ENCODE data around the gene GAD1. TPM values are rescaled to one million over a fixed set of nuclear protein-coding genes. Genes with fewer than 3 reads are reported as not detected.

Gene GAD1
- polyA plus RNA-seq, 1 donor = 0.83 TPM

- no peak for DNase-seq (ENCODE audit: low read depth)
Measured at GRCh38 chr2:170845343-170845742, 28.7 kb downstream of the GAD1 start.

GRCh38 chr2:170846314-170846713 is 29.6 kb downstream of the GAD1 start:
- DNase-seq (ENCODE audit: low read depth) = no peak

- no peak for DNase-seq (ENCODE audit: low read depth)
Measured at GRCh38 chr2:170847716-170848115, 31.0 kb downstream of the GAD1 start.

- no peak for DNase-seq (ENCODE audit: low read depth)
Measured at GRCh38 chr2:170848587-170848986, 31.9 kb downstream of the GAD1 start.

- DNase-seq (ENCODE audit: low read depth) = no peak
Measured at GRCh38 chr2:170850251-170850650, 33.6 kb downstream of the GAD1 start.

- DNase-seq (ENCODE audit: low read depth) = no peak
Measured at GRCh38 chr2:170851635-170852034, 34.9 kb downstream of the GAD1 start.

GRCh38 chr2:170856066-170856465 is 39.4 kb downstream of the GAD1 start:
- DNase-seq (ENCODE audit: low read depth) = no peak

GRCh38 chr2:170862286-170862902 is 45.7 kb downstream of the GAD1 start:
- no peak for DNase-seq (ENCODE audit: low read depth)

- DNase-seq (ENCODE audit: low read depth) = no peak
Measured at GRCh38 chr2:170863087-170863486, 46.4 kb downstream of the GAD1 start.

GRCh38 chr2:170869036-170869435 is 52.3 kb downstream of the GAD1 start:
- no peak for DNase-seq (ENCODE audit: low read depth)

GRCh38 chr2:170869461-170869860 is 52.8 kb downstream of the GAD1 start:
- DNase-seq (ENCODE audit: low read depth) = no peak

- DNase-seq (ENCODE audit: low read depth) = peak; percentile 38
Measured at GRCh38 chr2:170873035-170873692, 56.5 kb downstream of the GAD1 start.

GRCh38 chr2:170878066-170878465 is 61.4 kb downstream of the GAD1 start:
- DNase-seq (ENCODE audit: low read depth) = no peak

GRCh38 chr2:170878505-170878904 is 61.8 kb downstream of the GAD1 start:
- DNase-seq (ENCODE audit: low read depth) = no peak

- DNase-seq (ENCODE audit: low read depth) = no peak
Measured at GRCh38 chr2:170881840-170882239, 65.2 kb downstream of the GAD1 start.

- no peak for DNase-seq (ENCODE audit: low read depth)
Measured at GRCh38 chr2:170882758-170883157, 66.1 kb downstream of the GAD1 start.

- no peak for DNase-seq (ENCODE audit: low read depth)
Measured at GRCh38 chr2:170883683-170884082, 67.0 kb downstream of the GAD1 start.

- no peak for DNase-seq (ENCODE audit: low read depth)
Measured at GRCh38 chr2:170885130-170885791, 68.6 kb downstream of the GAD1 start.

- no peak for DNase-seq (ENCODE audit: low read depth)
Measured at GRCh38 chr2:170886386-170886785, 69.7 kb downstream of the GAD1 start.

- no peak for DNase-seq (ENCODE audit: low read depth)
Measured at GRCh38 chr2:170887496-170887895, 70.8 kb downstream of the GAD1 start.

GRCh38 chr2:170887896-170888295 is 71.2 kb downstream of the GAD1 start:
- no peak for DNase-seq (ENCODE audit: low read depth)

- DNase-seq (ENCODE audit: low read depth) = no peak
Measured at GRCh38 chr2:170891893-170892292, 75.2 kb downstream of the GAD1 start.

- no peak for DNase-seq (ENCODE audit: low read depth)
Measured at GRCh38 chr2:170892391-170892951, 75.8 kb downstream of the GAD1 start.
